ENCODE data around the gene AXIN1. TPM values are rescaled to one million over a fixed set of nuclear protein-coding genes. Genes with fewer than 3 reads are reported as not detected.

The AXIN1 gene
- total RNA-seq, 1 experiment from 2014 or later, result 32.7 TPM

- BruUV-seq (replicated peaks), result no TSS peak
- Histone ChIP-seq H3K27me3 (replicated peaks; ENCODE audit: insufficient read depth, low read depth, low read length, poor library complexity) (no peaks in the 10 kb centered on the region), H3K4me3 (ENCODE audit: low read depth, low read length, poor library complexity, severe bottlenecking) (no peak overlapping the region), H3K9me3 (ENCODE audit: low read depth, low read length, poor library complexity, severe bottlenecking) (no peaks in the 10 kb centered on the region), H3K4me1 (ENCODE audit: insufficient read depth, low read length, poor library complexity, severe bottlenecking) (no peaks in the 10 kb centered on the region), H3K36me3 (ENCODE audit: insufficient read depth, low read length, poor library complexity, severe bottlenecking) (peaks cover 15% of the 10 kb centered on the region), H3K27ac (ENCODE audit: low read depth, low read length, poor library complexity, severe bottlenecking) (no peak overlapping the region)
- intact Hi-C loops (cut with micrococcal nuclease; ENCODE audit: unreplicated experiment), result no loop called here
- ChIA-PET CTCF (no interaction called here), POLR2A (ENCODE audit: low non-redundant PET) (no interaction called here)
- no peak for DNase-seq (ENCODE audit: low spot score)
- TF ChIP-seq EZH2 (IDR thresholded peaks at IDR 0.05; ENCODE audit: borderline replicate concordance, low read depth, low read length, poor library complexity, severe bottlenecking) (no peak), CTCF (conservative IDR thresholded peaks at IDR 0.05; ENCODE audit: low read depth, low read length) (no peak)
Observed at GRCh38 chr16:290015-290680, 62.4 kb downstream of the AXIN1 start.

- H3K27me3 ChIP-seq (replicated peaks; ENCODE audit: insufficient read depth, low read depth, low read length, poor library complexity), result no peaks in the 10 kb centered on the region
- ChIA-PET POLR2A (ENCODE audit: low non-redundant PET) (no interaction called here), CTCF (no interaction called here)
- no TSS peak for BruUV-seq (replicated peaks)
- H3K27ac ChIP-seq (ENCODE audit: low read depth, low read length, poor library complexity, severe bottlenecking), result no peak overlapping the region
- no peaks in the 10 kb centered on the region for H3K4me1 ChIP-seq (ENCODE audit: insufficient read depth, low read length, poor library complexity, severe bottlenecking)
- no peak for TF ChIP-seq CTCF (conservative IDR thresholded peaks at IDR 0.05; ENCODE audit: low read depth, low read length)
- no peak for TF ChIP-seq EZH2 (IDR thresholded peaks at IDR 0.05; ENCODE audit: borderline replicate concordance, low read depth, low read length, poor library complexity, severe bottlenecking)
- H3K36me3 ChIP-seq (ENCODE audit: insufficient read depth, low read length, poor library complexity, severe bottlenecking), result peaks cover 15% of the 10 kb centered on the region
- intact Hi-C loops (cut with micrococcal nuclease; ENCODE audit: unreplicated experiment), result no loop called here
- H3K9me3 ChIP-seq (ENCODE audit: low read depth, low read length, poor library complexity, severe bottlenecking), result no peaks in the 10 kb centered on the region
- DNase-seq (ENCODE audit: low spot score), result no peak
- no peak overlapping the region for H3K4me3 ChIP-seq (ENCODE audit: low read depth, low read length, poor library complexity, severe bottlenecking)
Observed at GRCh38 chr16:289395-289997, 63.0 kb downstream of the AXIN1 start.

- H3K36me3 ChIP-seq (ENCODE audit: insufficient read depth, low read length, poor library complexity, severe bottlenecking), result peaks cover 15% of the 10 kb centered on the region
- H3K27ac ChIP-seq (ENCODE audit: low read depth, low read length, poor library complexity, severe bottlenecking), result no peak overlapping the region
- H3K27me3 ChIP-seq (replicated peaks; ENCODE audit: insufficient read depth, low read depth, low read length, poor library complexity), result no peaks in the 10 kb centered on the region
- POLR2A ChIA-PET (ENCODE audit: low non-redundant PET), result no interaction called here
- no peak overlapping the region for H3K4me3 ChIP-seq (ENCODE audit: low read depth, low read length, poor library complexity, severe bottlenecking)
- BruUV-seq (replicated peaks), result no TSS peak
- no peaks in the 10 kb centered on the region for H3K9me3 ChIP-seq (ENCODE audit: low read depth, low read length, poor library complexity, severe bottlenecking)
- no peak for DNase-seq (ENCODE audit: low spot score)
- intact Hi-C loops (cut with micrococcal nuclease; ENCODE audit: unreplicated experiment), result no loop called here
- TF ChIP-seq EZH2 (IDR thresholded peaks at IDR 0.05; ENCODE audit: borderline replicate concordance, low read depth, low read length, poor library complexity, severe bottlenecking), result no peak
- TF ChIP-seq CTCF (conservative IDR thresholded peaks at IDR 0.05; ENCODE audit: low read depth, low read length), result no peak
- H3K4me1 ChIP-seq (ENCODE audit: insufficient read depth, low read length, poor library complexity, severe bottlenecking), result no peaks in the 10 kb centered on the region
- CTCF ChIA-PET, result no interaction called here
Observed at GRCh38 chr16:287981-288920, 64.3 kb downstream of the AXIN1 start.
